DMS153 treated with DMSO at 0.1 percent for 48 hours (cell line): ENCODE measurements around the gene SCN2A.
"Not testable (repeated sequence)": the region's sequence is repeated elsewhere in the genome, so short reads cannot be mapped to it uniquely, and the experiment has no call there.

ENCODE experiments used
- DNase-seq: peaks from one replicate; lab custom pipeline; 2025; ENCODE audit not compliant: unreplicated experiment; lab: John Stamatoyannopoulos, UW

SCN2A gene

GRCh38 chr2:165312999-165313398, 73.8 kb downstream of the SCN2A start:
- no peak for DNase-seq

DNA sequence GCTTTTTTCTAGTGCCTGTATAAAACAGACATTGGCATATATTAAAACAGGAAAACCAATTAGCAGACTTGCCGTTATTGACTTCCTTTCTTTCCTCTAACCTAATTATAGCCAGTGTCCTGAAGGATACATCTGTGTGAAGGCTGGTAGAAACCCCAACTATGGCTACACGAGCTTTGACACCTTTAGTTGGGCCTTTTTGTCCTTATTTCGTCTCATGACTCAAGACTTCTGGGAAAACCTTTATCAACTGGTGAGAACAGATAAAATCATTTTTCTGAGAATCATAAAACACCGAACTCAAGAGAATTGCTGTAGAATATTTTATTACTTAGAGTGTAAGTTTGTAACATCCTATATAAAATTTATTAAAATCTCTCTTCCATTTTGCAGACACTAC, 74.3 kb downstream of the SCN2A start:
- no peak for DNase-seq

- DNase-seq: no peak
Measured at GRCh38 chr2:165328272-165328671, 89.1 kb downstream of the SCN2A start.

GRCh38 chr2:165344276-165344675, 105.1 kb downstream of the SCN2A start:
- DNase-seq: not testable (repeated sequence)

DNA sequence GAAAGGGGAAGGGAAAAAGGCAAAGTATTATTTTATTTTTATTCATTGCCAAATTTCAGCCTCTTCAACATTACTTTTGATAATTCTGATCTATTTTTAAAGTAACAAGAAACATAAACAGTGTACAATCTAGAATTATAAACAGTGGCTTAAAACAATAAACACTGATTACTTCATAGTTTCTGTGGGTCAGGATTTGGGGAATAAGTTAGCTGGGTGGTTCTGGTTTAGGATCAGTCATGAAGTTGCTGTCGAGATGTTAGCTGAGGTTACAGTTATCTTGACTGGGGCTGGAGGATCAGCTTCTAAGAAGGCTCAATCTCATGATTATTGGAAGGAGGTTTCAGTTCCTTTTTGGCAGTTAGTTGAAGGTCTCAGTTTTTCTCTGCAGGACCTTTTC, 109.2 kb downstream of the SCN2A start:
- DNase-seq: no peak

- no peak for DNase-seq
Measured at GRCh38 chr2:165349181-165349580, 110.0 kb downstream of the SCN2A start.

- no peak for DNase-seq
Measured at GRCh38 chr2:165357758-165358157, 118.5 kb downstream of the SCN2A start.

GRCh38 chr2:165361514-165361913, 122.3 kb downstream of the SCN2A start:
- DNase-seq: no peak

- DNase-seq: no peak
Measured at GRCh38 chr2:165369131-165369897, 130.1 kb downstream of the SCN2A start.

DNA sequence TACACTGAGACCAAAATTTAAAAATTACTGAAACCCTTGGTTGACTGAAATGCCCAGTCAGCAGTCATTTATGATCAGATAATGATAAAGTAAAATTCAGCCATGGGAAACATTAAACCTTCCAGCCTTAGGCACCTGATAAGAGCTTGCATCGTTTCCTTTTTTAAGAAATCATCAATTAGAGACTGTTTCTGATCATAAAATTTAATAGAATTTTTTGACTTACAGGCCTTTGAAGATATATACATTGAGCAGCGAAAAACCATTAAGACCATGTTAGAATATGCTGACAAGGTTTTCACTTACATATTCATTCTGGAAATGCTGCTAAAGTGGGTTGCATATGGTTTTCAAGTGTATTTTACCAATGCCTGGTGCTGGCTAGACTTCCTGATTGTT, 130.7 kb downstream of the SCN2A start:
- DNase-seq: no peak

- peak; percentile 91 for DNase-seq
Measured at GRCh38 chr2:165371356-165371755, 132.1 kb downstream of the SCN2A start.

DNA sequence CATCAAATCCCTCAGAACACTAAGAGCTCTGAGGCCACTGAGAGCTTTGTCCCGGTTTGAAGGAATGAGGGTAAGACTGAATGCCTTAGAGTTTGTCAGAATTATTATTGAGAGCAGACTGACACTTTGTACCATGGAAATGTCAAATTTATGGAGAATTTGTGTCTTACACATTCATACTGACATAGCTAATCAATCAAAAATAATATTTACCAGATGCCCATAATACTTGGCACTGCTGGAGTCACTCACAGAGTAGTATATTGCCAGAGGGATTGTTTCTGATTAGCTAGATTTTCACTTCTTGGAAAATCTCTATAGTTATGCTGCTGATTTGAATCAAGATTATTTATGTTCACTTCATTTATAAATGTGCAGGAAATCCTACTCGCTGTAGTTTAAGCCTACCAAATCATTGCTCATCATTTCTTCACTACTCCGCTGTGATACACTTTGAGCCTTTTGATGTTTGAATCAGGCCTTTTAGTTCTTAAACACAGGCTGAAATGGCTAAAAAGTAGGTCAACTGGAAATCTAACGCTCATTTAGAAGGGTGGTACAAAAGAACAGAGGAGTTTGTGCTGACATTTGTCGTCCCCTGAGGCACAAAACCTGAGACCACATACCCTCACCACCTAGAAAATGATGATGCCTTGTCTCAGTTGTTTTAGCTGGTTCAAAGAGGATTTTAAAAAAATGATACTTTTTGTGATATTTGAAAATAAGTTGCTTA, 134.2 kb downstream of the SCN2A start:
- DNase-seq: no peak

- no peak for DNase-seq
Measured at GRCh38 chr2:165376571-165376975, 137.4 kb downstream of the SCN2A start.

DNA sequence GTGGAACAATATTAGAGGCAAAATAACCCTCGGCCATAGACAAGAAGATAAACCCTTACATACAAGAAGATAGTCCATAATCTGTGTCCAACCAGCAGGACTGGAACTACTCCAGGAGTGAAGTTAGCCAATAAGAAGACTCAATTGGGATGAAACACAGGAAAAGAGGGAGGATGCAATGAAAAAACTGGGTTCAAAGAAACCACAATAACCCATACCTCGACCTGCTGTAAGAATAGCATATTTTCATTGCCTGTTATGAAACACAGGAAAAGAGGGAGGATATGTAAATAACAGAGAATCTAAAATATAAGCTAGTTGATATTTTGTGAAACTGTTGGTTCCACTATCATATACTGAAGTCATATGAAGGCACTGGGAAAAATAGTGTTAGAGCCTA, 143.1 kb downstream of the SCN2A start:
- DNase-seq: no peak

DNA sequence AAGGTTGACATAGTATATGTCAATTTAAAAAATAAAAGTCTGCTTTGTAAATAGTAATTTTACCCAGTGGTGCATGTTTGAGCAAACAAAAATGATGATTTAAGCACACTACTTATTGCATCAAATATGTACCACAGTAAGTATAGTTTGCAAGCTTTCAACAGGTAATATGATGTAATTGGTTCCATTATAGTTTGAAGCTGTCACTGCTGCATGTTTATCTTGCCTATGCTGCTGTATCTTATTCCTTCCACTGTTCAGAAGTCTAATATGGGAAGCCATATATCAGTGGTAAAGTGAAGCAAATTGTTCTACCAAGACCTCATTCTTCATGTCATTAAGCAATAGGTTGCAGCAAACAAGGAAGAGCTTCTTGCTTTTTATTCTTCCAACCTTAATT, 151.7 kb downstream of the SCN2A start:
- DNase-seq: peak; percentile 34

- DNase-seq: no peak
Measured at GRCh38 chr2:165391791-165392190, 152.6 kb downstream of the SCN2A start.

DNA sequence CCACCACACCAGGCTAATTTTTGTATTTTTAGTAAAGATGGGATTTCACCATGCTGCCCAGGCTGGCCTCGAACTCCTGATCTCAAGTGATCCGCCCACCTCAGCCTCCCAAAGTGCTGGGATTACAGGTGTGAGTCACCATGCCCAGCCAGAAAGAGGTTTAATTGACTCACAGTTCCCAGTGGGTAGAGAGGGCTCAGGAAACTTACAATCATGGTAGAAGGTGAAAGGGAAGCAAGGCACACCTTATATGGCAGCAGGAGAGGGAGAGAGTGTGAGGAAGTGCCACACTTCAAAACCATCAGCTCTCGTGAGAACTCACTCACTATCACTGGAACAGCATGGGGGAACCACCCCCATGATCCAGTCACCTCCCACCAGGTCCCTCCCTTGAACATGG, 159.4 kb downstream of the SCN2A start:
- DNase-seq: not testable (repeated sequence)

- peak; percentile 70 for DNase-seq
Measured at GRCh38 chr2:165401285-165401852, 162.2 kb downstream of the SCN2A start.

- no peak for DNase-seq
Measured at GRCh38 chr2:165402162-165402561, 162.9 kb downstream of the SCN2A start.

DNA sequence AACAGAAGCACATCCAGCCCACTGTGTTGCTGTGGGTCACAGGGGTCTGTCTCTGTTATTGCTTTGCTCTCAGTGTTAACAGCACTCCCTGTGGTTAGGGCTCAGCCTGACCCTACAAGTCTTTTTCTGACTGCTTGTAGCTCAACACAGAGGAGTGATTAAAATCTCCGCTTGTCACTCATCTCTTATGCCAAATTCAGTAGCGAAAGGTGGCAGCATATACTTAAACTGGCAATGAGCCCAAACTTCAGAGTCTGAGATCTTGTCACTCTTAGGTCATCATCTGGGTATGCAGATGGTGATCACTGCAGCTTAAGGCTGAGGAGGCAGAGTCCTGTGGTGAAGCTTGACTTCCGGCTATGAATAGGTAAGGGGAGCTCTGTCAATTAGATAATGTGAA, 167.0 kb downstream of the SCN2A start:
- DNase-seq: no peak

- DNase-seq: no peak
Measured at GRCh38 chr2:165407466-165407865, 168.3 kb downstream of the SCN2A start.

- peak; percentile 58 for DNase-seq
Measured at GRCh38 chr2:165408186-165408585, 169.0 kb downstream of the SCN2A start.
